ENCODE measurements around the gene CHST11. TPM values are rescaled to one million over a fixed set of nuclear protein-coding genes. Genes with fewer than 3 reads are reported as not detected.

The CHST11 gene
- polyA plus RNA-seq, 1 donor (not counting 4 experiments of a cell fraction or from before 2014, with no cell fraction given), result 11.9 TPM

- H3K79me2 ChIP-seq (ENCODE audit: control insufficient read depth, insufficient read depth, low read length), result no peaks in the 10 kb centered on the region
- dilution Hi-C loops (cut with MboI; ENCODE audit: extremely low pct_ligation_motif_present, low sequenced_read_pairs), result no loop called here
- H2AFZ ChIP-seq (ENCODE audit: control insufficient read depth, low read length), result no peak overlapping the region
- H3K4me2 ChIP-seq (ENCODE audit: control insufficient read depth, extremely low read depth, insufficient read depth, low read depth, low read length), result no peak overlapping the region
- no peaks in the 10 kb centered on the region for H3K9me3 ChIP-seq (ENCODE audit: control insufficient read depth, low read depth, low read length)
- no peaks in the 10 kb centered on the region for H3K36me3 ChIP-seq (ENCODE audit: control insufficient read depth in 2 of 2, extremely low read depth in 1 of 2, insufficient read depth in 2 of 2, low read length in 2 of 2)
- no peak for TF ChIP-seq CTCF (optimal IDR thresholded peaks at IDR 0.05 in 1 of 3, IDR thresholded peaks at IDR 0.05 in 1 of 3, conservative IDR thresholded peaks at IDR 0.05 in 1 of 3; ENCODE audit: extremely low read depth in 1 of 3, insufficient read depth in 2 of 3, low read length in 3 of 3)
- no peak for TF ChIP-seq EZH2 (IDR thresholded peaks at IDR 0.05; ENCODE audit: low read length)
- FAIRE-seq (no peak), DNase-seq (ENCODE audit: low read depth, low spot score) (no peak)
- H3K27me3 ChIP-seq (ENCODE audit: control insufficient read depth, extremely low read depth, insufficient read depth, low read length), result no peaks in the 10 kb centered on the region
- H3K9ac ChIP-seq (ENCODE audit: control insufficient read depth, extremely low read depth, insufficient read depth, low read length), result no peak overlapping the region
- no peaks in the 10 kb centered on the region for H4K20me1 ChIP-seq (ENCODE audit: control insufficient read depth, extremely low read depth, insufficient read depth, low read length)
- H3K27ac ChIP-seq (ENCODE audit: control insufficient read depth, insufficient read depth, low read length), result no peak overlapping the region
- no peak overlapping the region for H3K4me3 ChIP-seq (ENCODE audit: control insufficient read depth in 2 of 3, extremely low read depth in 1 of 3, insufficient read depth in 2 of 3, low read depth in 1 of 3, low read length in 3 of 3)
- peaks cover 14% of the 10 kb centered on the region for H3K4me1 ChIP-seq (ENCODE audit: control insufficient read depth, extremely low read depth, insufficient read depth, low read length)
- H3K9me1 ChIP-seq (ENCODE audit: control insufficient read depth, extremely low read depth, insufficient read depth, low read length), result no peaks in the 10 kb centered on the region
Measured at GRCh38 chr12:104793968-104794367, 337.2 kb downstream of the CHST11 start.

GRCh38 chr12:104796475-104796862 lies 339.7 kb downstream of the CHST11 start:
- Histone ChIP-seq H3K79me2 (ENCODE audit: control insufficient read depth, insufficient read depth, low read length) (no peaks in the 10 kb centered on the region), H3K4me1 (ENCODE audit: control insufficient read depth, extremely low read depth, insufficient read depth, low read length) (peaks cover 14% of the 10 kb centered on the region), H3K9me3 (ENCODE audit: control insufficient read depth, low read depth, low read length) (no peaks in the 10 kb centered on the region), H3K9ac (ENCODE audit: control insufficient read depth, extremely low read depth, insufficient read depth, low read length) (no peak overlapping the region), H2AFZ (ENCODE audit: control insufficient read depth, low read length) (no peak overlapping the region), H3K27ac (ENCODE audit: control insufficient read depth, insufficient read depth, low read length) (no peak overlapping the region), H3K36me3 (ENCODE audit: control insufficient read depth in 2 of 2, extremely low read depth in 1 of 2, insufficient read depth in 2 of 2, low read length in 2 of 2) (no peaks in the 10 kb centered on the region), H3K9me1 (ENCODE audit: control insufficient read depth, extremely low read depth, insufficient read depth, low read length) (no peaks in the 10 kb centered on the region), H3K27me3 (ENCODE audit: control insufficient read depth, extremely low read depth, insufficient read depth, low read length) (no peaks in the 10 kb centered on the region), H3K4me2 (ENCODE audit: control insufficient read depth, extremely low read depth, insufficient read depth, low read depth, low read length) (no peak overlapping the region), H4K20me1 (ENCODE audit: control insufficient read depth, extremely low read depth, insufficient read depth, low read length) (no peaks in the 10 kb centered on the region), H3K4me3 (ENCODE audit: control insufficient read depth in 2 of 3, extremely low read depth in 1 of 3, insufficient read depth in 2 of 3, low read depth in 1 of 3, low read length in 3 of 3) (no peak overlapping the region)
- dilution Hi-C loops (cut with MboI; ENCODE audit: extremely low pct_ligation_motif_present, low sequenced_read_pairs), result no loop called here
- FAIRE-seq (no peak), DNase-seq (ENCODE audit: low read depth, low spot score) (no peak)
- TF ChIP-seq EZH2 (IDR thresholded peaks at IDR 0.05; ENCODE audit: low read length) (no peak), CTCF (optimal IDR thresholded peaks at IDR 0.05 in 1 of 3, IDR thresholded peaks at IDR 0.05 in 1 of 3, conservative IDR thresholded peaks at IDR 0.05 in 1 of 3; ENCODE audit: extremely low read depth in 1 of 3, insufficient read depth in 2 of 3, low read length in 3 of 3) (no peak)
